ENCODE results near the gene TTLL1. TPM values are rescaled to one million over a fixed set of nuclear protein-coding genes. Genes with fewer than 3 reads are reported as not detected.
"Not testable (repeated sequence)": the region's sequence is repeated elsewhere in the genome, so short reads cannot be mapped to it uniquely, and the experiment has no call there.

Gene TTLL1
- total and polyA plus RNA-seq, 2 experiments from 2014 or later: 5.5 to 6.8 TPM

GRCh38 chr22:43017525-43018460, 71.4 kb downstream of the TTLL1 start:
- Mint-ChIP-seq H3K9me3 (peaks cover 4% of the 10 kb centered on the region), H3K4me1 (peaks cover 12% of the 10 kb centered on the region), H3K27me3 (ENCODE audit: insufficient read depth, low read depth, poor library complexity) (peaks cover 10% of the 10 kb centered on the region), H3K4me3 (no peak overlapping the region), H3K27ac (no peak overlapping the region), H3K36me3 (ENCODE audit: low read depth) (peaks cover 8% of the 10 kb centered on the region)
- H3K36me3 ChIP-seq (ENCODE audit: insufficient read depth): no peaks in the 10 kb centered on the region
- peaks cover 12% of the 10 kb centered on the region for H4K20me1 ChIP-seq (replicated peaks; ENCODE audit: insufficient read depth)
- no peak overlapping the region for H3K4me3 ChIP-seq
- no peak overlapping the region for H2AFZ ChIP-seq
- DNase-seq (ENCODE audit: low spot score) (no peak), ATAC-seq (no peak)
- H3K9me2 ChIP-seq (ENCODE audit: insufficient read depth): no peaks in the 10 kb centered on the region
- TF ChIP-seq EZH2 (IDR thresholded peaks at IDR 0.05; ENCODE audit: low read depth, unreplicated experiment): no peak
- TF ChIP-seq NANOG (IDR thresholded peaks at IDR 0.05; ENCODE audit: borderline replicate concordance): no peak
- no peak for TF ChIP-seq ZNF114 (CRISPR knock-in tag; IDR thresholded peaks at IDR 0.05)
- no peak for TF ChIP-seq JUNB (IDR thresholded peaks at IDR 0.05; ENCODE audit: unreplicated experiment)
- TF ChIP-seq REST (IDR thresholded peaks at IDR 0.05; ENCODE audit: unreplicated experiment): no peak
- H3K27ac ChIP-seq (ENCODE audit: low read depth): no peak overlapping the region
- H3K4me2 ChIP-seq: no peak overlapping the region
- H3F3A ChIP-seq (replicated peaks; ENCODE audit: low read depth): peaks cover 9% of the 10 kb centered on the region; the same call in 1 of the 2 replicates
- peaks cover 22% of the 10 kb centered on the region for H3K4me1 ChIP-seq (ENCODE audit: insufficient read depth)
- H3K79me2 ChIP-seq (replicated peaks; ENCODE audit: insufficient read depth): peaks cover 15% of the 10 kb centered on the region
- H3K27me3 ChIP-seq (ENCODE audit: insufficient read depth): peaks cover 4% of the 10 kb centered on the region; the same call in 1 of the 2 replicates

GRCh38 chr22:43016150-43016549, 73.0 kb downstream of the TTLL1 start:
- H3K9me2 ChIP-seq (ENCODE audit: insufficient read depth); H3K27me3 ChIP-seq (ENCODE audit: insufficient read depth); H3K27ac Mint-ChIP-seq; H3F3A ChIP-seq (replicated peaks; ENCODE audit: low read depth); H3K9me3 Mint-ChIP-seq; H2AFZ ChIP-seq; H3K27me3 Mint-ChIP-seq (ENCODE audit: insufficient read depth, low read depth, poor library complexity); DNase-seq (ENCODE audit: low spot score); H3K36me3 Mint-ChIP-seq (ENCODE audit: low read depth); H3K27ac ChIP-seq (ENCODE audit: low read depth); H3K36me3 ChIP-seq (ENCODE audit: insufficient read depth); ATAC-seq: not testable (repeated sequence)
- Histone ChIP-seq H3K79me2 (replicated peaks; ENCODE audit: insufficient read depth) (peaks cover 31% of the 10 kb centered on the region), H3K4me2 (peak overlapping the region; percentile 86; the same call in 1 of the 2 replicates), H3K4me1 (ENCODE audit: insufficient read depth) (peaks cover 29% of the 10 kb centered on the region), H4K20me1 (replicated peaks; ENCODE audit: insufficient read depth) (peaks cover 28% of the 10 kb centered on the region), H3K4me3 (peak overlapping the region; percentile 86; the same call in 1 of the 2 replicates)
- peak overlapping the region; percentile 97; the same call in 1 of the 3 replicates for H3K4me3 Mint-ChIP-seq
- H3K4me1 Mint-ChIP-seq: peaks cover 16% of the 10 kb centered on the region

All from GM23338 (cell line).